Prostate gland (tissue), 2 donors: ENCODE data around the gene GLTP. TPM values are rescaled to one million over a fixed set of nuclear protein-coding genes. Genes with fewer than 3 reads are reported as not detected.
"Not testable (repeated sequence)": the region's sequence is repeated elsewhere in the genome, so short reads cannot be mapped to it uniquely, and the experiment has no call there.

Source experiments
- DNase-seq: peaks from one replicate; pipeline ENCODE4 v3.0.0-alpha.2; 2019; ENCODE audit warnings: low spot score
- H3K27ac ChIP-seq, 2 donors: fragments of 200-600 bp; sonication (generic); 2 replicates each; pipeline ENCODE4 v1.5.1; 2017 to 2019
- H3K27me3 ChIP-seq: fragments of 200-600 bp; sonication (generic); replicated peaks from 2 replicates; pipeline ENCODE4 v1.5.1; 2019; ENCODE audit not compliant: insufficient read depth
- H3K36me3 ChIP-seq, 2 donors: fragments of 200-600 bp; sonication (generic); 1 replicate in 1 of 2; 2 replicates in 1 of 2; pipeline versions ENCODE4 v1.5.1 to v1.8.1; 2017 to 2019
- H3K4me1 ChIP-seq: fragments of 200-600 bp; sonication (generic); replicated peaks from 2 replicates; pipeline ENCODE4 v1.5.1; 2019
- H3K4me3 ChIP-seq, 2 donors: fragments of 200-600 bp; sonication (generic); 2 replicates each; pipeline ENCODE4 v1.5.1; 2017 to 2019
- H3K9me3 ChIP-seq: fragments of 200-600 bp; sonication (generic); 2 replicates; pipeline ENCODE4 v1.5.1; 2017
- CTCF ChIP-seq, 4 experiments: fragments of 200-600 bp in 2 of 4; fragments of 450-650 bp in 2 of 4; sonication (generic) in 2 of 4; IDR thresholded peaks; 1 replicate in 3 of 4; 2 replicates in 1 of 4; pipeline ENCODE4 v1.5.1; 2016 to 2019; ENCODE audit warnings: antibody characterized with exemption in 4 of 4, mild to moderate bottlenecking in 2 of 4, moderate library complexity in 2 of 4
- POLR2A ChIP-seq: fragments of 450-650 bp; IDR thresholded peaks from one replicate; pipeline ENCODE4 v1.6.1; 2016; ENCODE audit warnings: antibody characterized with exemption, mild to moderate bottlenecking
- POLR2AphosphoS5 ChIP-seq: sonication (generic); formaldehyde crosslinking; IDR thresholded peaks from one replicate; pipeline ENCODE4 v1.6.1; 2017; ENCODE audit warnings: antibody characterized with exemption
- WGBS: methylation state at CpG from one replicate; pipeline ENCODE4 v1.1.5; 2018; 5-methylcytosine and 5-hydroxymethylcytosine counted together
- intact Hi-C: fragments of 100-400 bp; cut with DNase I; formaldehyde crosslinking; loops from one replicate; pipeline ENCODE4 v1.14.2; 2022
- total RNA-seq, 2 donors: library from RNA; depleted of rRNA; stranded (reverse); fragments of >200 nt; gene quantifications; one replicate each; pipeline ENCODE4 v1.1.0, GENCODE V29; 2016

Gene GLTP
- total RNA-seq = 10 to 100 TPM; 67.2 to 87.1 TPM

GRCh38 chr12:109880043-109880931 lies at the start of gene GLTP:
Gene GLTP, minus strand, starts transcription at chr12:109880541. Its CDS starts 167 bp downstream, at chr12:109880374.
- H3K36me3 ChIP-seq = no peaks in the 10 kb centered on the region
- peaks cover 10% of the 10 kb centered on the region for H3K4me1 ChIP-seq
- peak within 1 kb of the TSS; percentile 68 to 78 for H3K4me3 ChIP-seq
- TF ChIP-seq POLR2AphosphoS5 (peak; percentile 27), POLR2A (peak; percentile 27), CTCF (IDR thresholded peaks at IDR 0.05) (peak; percentile 54 to 99 (median 78))
- peak within 1 kb of the TSS; percentile 82 to 83 for H3K27ac ChIP-seq
- DNase-seq = peak; percentile 79
- H3K9me3 ChIP-seq = no peaks in the 10 kb centered on the region
- whole genome bisulfite sequencing = under 1% methylated on average over 24 of the region's 92 CpGs
- H3K27me3 ChIP-seq = no peaks in the 10 kb centered on the region
- intact Hi-C loops = loop anchor here (2.0 kb wide), 1 partner anchor 75 kb away; no protein-coding TSS in a partner anchor

- H3K27me3 ChIP-seq, DNase-seq, H3K9me3 ChIP-seq, H3K27ac ChIP-seq, H3K36me3 ChIP-seq, H3K4me3 ChIP-seq, H3K4me1 ChIP-seq, intact Hi-C loops: not testable (repeated sequence)
- 95% methylated on average over 14 of the region's 14 CpGs for WGBS
These were observed 49.0 kb upstream of the GLTP start for GRCh38 chr12:109929326-109929725.

- TF ChIP-seq CTCF (IDR thresholded peaks at IDR 0.05) (no peak), POLR2A (no peak), POLR2AphosphoS5 (no peak)
- H3K4me3 ChIP-seq = no peak overlapping the region
- intact Hi-C loops = no loop called here
- H3K4me1 ChIP-seq = no peaks in the 10 kb centered on the region
- H3K36me3 ChIP-seq = no peaks in the 10 kb centered on the region
- no peaks in the 10 kb centered on the region for H3K27me3 ChIP-seq
- H3K27ac ChIP-seq = no peak overlapping the region
- no peak for DNase-seq
- no peaks in the 10 kb centered on the region for H3K9me3 ChIP-seq
- 91% methylated on average over 12 of the region's 12 CpGs for WGBS
These were observed 47.8 kb upstream of the GLTP start for GRCh38 chr12:109928058-109928656.

GRCh38 chr12:109927622-109928021 lies 47.3 kb upstream of the GLTP start:
- WGBS = 84% methylated on average over 8 of the region's 8 CpGs
- no peak for DNase-seq
- no peaks in the 10 kb centered on the region for H3K27me3 ChIP-seq
- H3K4me1 ChIP-seq = no peaks in the 10 kb centered on the region
- no peaks in the 10 kb centered on the region for H3K9me3 ChIP-seq
- H3K27ac ChIP-seq = no peak overlapping the region
- H3K4me3 ChIP-seq = no peak overlapping the region
- intact Hi-C loops = no loop called here
- TF ChIP-seq POLR2AphosphoS5 (peak; percentile 10), CTCF (IDR thresholded peaks at IDR 0.05) (peak in 3 of 4 experiments; percentile 25 to 52 (median 42)), POLR2A (no peak)
- H3K36me3 ChIP-seq = no peaks in the 10 kb centered on the region

GRCh38 chr12:109926488-109927210 lies 46.3 kb upstream of the GLTP start:
- TF ChIP-seq POLR2AphosphoS5 = no peak
- TF ChIP-seq POLR2A = no peak
- no peak for TF ChIP-seq CTCF (IDR thresholded peaks at IDR 0.05)
- intact Hi-C loops = no loop called here
- H3K36me3 ChIP-seq = no peaks in the 10 kb centered on the region
- DNase-seq = no peak
- 88% methylated on average over 8 of the region's 11 CpGs for WGBS
- no peaks in the 10 kb centered on the region for H3K27me3 ChIP-seq
- no peak overlapping the region for H3K27ac ChIP-seq
- H3K9me3 ChIP-seq = no peaks in the 10 kb centered on the region
- H3K4me3 ChIP-seq = no peak overlapping the region
- no peaks in the 10 kb centered on the region for H3K4me1 ChIP-seq
